ENCODE results near the gene NRP1. TPM values are rescaled to one million over a fixed set of nuclear protein-coding genes. Genes with fewer than 3 reads are reported as not detected.

NRP1 gene
- polyA plus RNA-seq, 1 experiment: 218 TPM

DNA sequence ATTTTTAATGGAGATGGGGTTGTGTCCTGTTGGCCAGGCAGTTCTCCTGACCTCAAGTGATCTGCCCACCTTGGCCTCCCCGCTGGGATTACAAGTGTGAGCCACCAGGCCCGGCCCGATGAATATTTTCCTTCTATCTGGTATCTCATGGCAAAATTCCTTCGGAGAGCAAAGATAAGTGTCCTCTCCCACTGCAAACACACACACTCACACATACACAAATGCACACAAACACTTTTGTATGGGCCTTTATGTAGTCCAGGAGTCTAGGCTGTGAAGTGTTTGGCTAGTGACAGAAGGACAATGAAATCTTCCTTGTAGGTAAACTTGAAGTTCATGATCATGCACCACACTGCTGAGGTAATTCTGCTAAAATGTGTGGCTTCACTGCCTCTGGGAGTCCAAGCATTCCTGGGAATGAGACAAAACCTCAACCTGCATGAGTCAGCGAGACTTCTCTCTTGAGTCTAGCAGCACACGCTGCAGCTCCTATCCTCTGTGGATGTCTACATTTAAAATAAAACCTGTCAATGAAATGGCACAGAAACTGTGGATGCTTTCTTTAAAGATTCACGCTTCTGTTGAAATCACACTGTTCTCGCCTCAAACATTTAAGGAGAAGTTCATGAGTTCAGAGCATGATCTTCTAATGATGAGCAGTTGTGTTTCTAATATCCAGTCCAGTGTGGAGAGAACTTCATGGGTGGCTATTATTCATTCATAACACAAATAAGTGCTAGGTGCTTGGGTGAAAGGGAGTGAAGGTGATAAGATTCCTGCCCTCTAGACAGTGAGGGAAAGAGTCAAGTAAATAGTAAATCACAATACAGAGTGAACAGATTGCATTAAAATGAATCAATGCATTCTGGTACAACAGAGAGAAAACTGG, 96.5 kb downstream of the NRP1 start:
- Histone ChIP-seq H3K27ac (ENCODE audit: low read depth, low read length) (peak overlapping the region; percentile 87), H3K9me3 (ENCODE audit: control insufficient read depth, insufficient read depth, low read length) (no peaks in the 10 kb centered on the region), H3K4me3 (ENCODE audit: low read depth, low read length) (no peak overlapping the region), H3K27me3 (ENCODE audit: control insufficient read depth, insufficient read depth, low read length) (no peaks in the 10 kb centered on the region)
- POLR2A ChIA-PET: interaction anchor here (0.5 to 1.8 kb wide), 4 partner anchors 26 to 1440 kb away, joined by 3 to 5 read pairs (median 4); no protein-coding TSS in a partner anchor
- TF ChIP-seq, protein P1, sequence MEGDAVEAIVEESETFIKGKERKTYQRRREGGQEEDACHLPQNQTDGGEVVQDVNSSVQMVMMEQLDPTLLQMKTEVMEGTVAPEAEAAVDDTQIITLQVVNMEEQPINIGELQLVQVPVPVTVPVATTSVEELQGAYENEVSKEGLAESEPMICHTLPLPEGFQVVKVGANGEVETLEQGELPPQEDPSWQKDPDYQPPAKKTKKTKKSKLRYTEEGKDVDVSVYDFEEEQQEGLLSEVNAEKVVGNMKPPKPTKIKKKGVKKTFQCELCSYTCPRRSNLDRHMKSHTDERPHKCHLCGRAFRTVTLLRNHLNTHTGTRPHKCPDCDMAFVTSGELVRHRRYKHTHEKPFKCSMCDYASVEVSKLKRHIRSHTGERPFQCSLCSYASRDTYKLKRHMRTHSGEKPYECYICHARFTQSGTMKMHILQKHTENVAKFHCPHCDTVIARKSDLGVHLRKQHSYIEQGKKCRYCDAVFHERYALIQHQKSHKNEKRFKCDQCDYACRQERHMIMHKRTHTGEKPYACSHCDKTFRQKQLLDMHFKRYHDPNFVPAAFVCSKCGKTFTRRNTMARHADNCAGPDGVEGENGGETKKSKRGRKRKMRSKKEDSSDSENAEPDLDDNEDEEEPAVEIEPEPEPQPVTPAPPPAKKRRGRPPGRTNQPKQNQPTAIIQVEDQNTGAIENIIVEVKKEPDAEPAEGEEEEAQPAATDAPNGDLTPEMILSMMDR (IDR thresholded peaks at IDR 0.05; ENCODE audit: low read depth, low read length): no peak
- peak; percentile 90 for DNase-seq (ENCODE audit: low read depth, low spot score)
- CTCF ChIA-PET: interaction anchor here (1.9 kb wide), 1 partner anchor 45 kb away, joined by 5 read pairs; no protein-coding TSS in a partner anchor

DNA sequence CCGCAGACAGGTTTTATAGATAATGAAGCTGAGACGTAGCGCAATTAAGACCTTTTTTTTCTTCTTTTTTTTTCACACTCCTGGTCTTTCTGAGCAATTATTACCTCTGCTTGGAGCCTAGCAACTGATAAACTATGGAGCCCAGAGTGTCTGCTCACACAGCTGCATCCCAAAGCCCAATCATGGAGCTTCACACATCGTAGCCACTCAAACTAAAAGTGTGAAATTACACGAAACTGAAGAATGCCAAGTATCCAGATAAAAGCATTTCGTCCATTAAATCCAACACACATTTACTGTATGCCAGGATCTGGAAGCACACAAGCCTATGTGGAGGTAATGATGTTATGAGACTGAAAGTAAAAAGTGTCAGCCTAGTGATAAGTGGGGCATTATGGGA, 97.6 kb downstream of the NRP1 start:
- ChIA-PET POLR2A (interaction anchor here (1.2 kb wide), 1 partner anchor 36 kb away, joined by 3 read pairs; no protein-coding TSS in a partner anchor), CTCF (interaction anchor here (0.6 kb wide), 1 partner anchor 21 kb away, joined by 4 read pairs; no protein-coding TSS in a partner anchor)
- TF ChIP-seq, protein P1 (IDR thresholded peaks at IDR 0.05; ENCODE audit: low read depth, low read length): no peak
- DNase-seq (ENCODE audit: low read depth, low spot score): no peak
- no peaks in the 10 kb centered on the region for H3K9me3 ChIP-seq (ENCODE audit: control insufficient read depth, insufficient read depth, low read length)
- no peaks in the 10 kb centered on the region for H3K27me3 ChIP-seq (ENCODE audit: control insufficient read depth, insufficient read depth, low read length)
- no peak overlapping the region for H3K4me3 ChIP-seq (ENCODE audit: low read depth, low read length)
- peak overlapping the region; percentile 87 for H3K27ac ChIP-seq (ENCODE audit: low read depth, low read length)

DNA sequence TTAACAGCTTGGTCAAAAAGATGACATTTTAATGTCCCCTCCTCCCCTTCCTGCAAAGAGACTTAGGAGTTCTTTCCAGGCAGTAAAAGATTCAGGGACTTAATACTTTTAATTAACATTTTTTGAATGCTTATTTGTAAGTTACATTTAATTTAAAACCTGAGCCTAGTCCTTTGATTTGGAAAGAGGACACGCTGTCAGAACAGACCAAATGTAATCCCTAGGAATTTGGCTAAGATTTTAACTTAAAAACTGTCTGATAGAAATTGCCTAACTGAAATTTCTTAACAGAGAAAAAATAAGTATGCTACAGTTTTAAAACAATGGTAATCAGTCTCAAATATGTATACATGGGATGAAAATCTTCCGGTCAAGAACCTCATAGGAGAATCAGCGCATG, 98.5 kb downstream of the NRP1 start:
- Histone ChIP-seq H3K4me3 (ENCODE audit: low read depth, low read length) (no peak overlapping the region), H3K27me3 (ENCODE audit: control insufficient read depth, insufficient read depth, low read length) (no peaks in the 10 kb centered on the region), H3K9me3 (ENCODE audit: control insufficient read depth, insufficient read depth, low read length) (no peaks in the 10 kb centered on the region), H3K27ac (ENCODE audit: low read depth, low read length) (no peak overlapping the region)
- TF ChIP-seq, protein P1 (IDR thresholded peaks at IDR 0.05; ENCODE audit: low read depth, low read length): no peak
- POLR2A ChIA-PET: interaction anchor here (0.6 kb wide), 1 partner anchor 15 kb away, joined by 9 read pairs; no protein-coding TSS in a partner anchor
- DNase-seq (ENCODE audit: low read depth, low spot score): no peak
- CTCF ChIA-PET: no interaction called here

DNA sequence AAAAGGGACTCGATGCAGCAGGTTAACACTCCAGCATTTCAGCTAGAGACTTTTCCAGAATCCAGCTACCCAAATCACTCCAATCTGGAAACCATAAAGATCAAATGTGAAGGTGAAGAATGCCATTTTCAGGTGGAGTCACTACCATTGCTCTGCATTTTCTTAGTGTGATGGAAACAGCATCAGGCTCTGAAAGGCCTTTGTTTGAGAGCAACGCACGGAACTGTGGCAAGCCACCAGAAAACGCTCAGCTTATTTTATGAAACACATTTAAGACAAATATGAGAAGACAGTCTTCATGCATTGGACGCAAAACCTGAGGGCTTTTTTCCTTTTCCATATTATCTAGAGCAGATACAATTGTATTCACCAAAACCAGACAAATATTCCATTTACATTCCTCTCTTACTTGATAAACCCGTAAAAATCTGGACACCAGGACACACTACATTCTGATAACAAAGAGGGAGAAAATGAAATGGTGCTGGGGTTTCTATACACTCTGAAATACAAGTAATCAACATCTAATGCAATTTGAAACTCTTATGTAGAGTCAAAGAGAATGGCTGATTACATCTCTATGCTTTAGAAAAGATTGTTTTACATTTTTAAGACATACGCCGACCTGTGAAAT, 99.1 kb downstream of the NRP1 start:
- TF ChIP-seq, protein P1 (IDR thresholded peaks at IDR 0.05; ENCODE audit: low read depth, low read length): no peak
- H3K27ac ChIP-seq (ENCODE audit: low read depth, low read length): no peak overlapping the region
- no peak for DNase-seq (ENCODE audit: low read depth, low spot score)
- no peaks in the 10 kb centered on the region for H3K27me3 ChIP-seq (ENCODE audit: control insufficient read depth, insufficient read depth, low read length)
- no peak overlapping the region for H3K4me3 ChIP-seq (ENCODE audit: low read depth, low read length)
- H3K9me3 ChIP-seq (ENCODE audit: control insufficient read depth, insufficient read depth, low read length): no peaks in the 10 kb centered on the region
- POLR2A ChIA-PET: interaction anchor here (0.6 kb wide), 1 partner anchor 14 kb away, joined by 9 read pairs; no protein-coding TSS in a partner anchor
- CTCF ChIA-PET: no interaction called here

All from AG04450 (cell line).